ENCODE data around the gene KIF5C. TPM values are rescaled to one million over a fixed set of nuclear protein-coding genes. Genes with fewer than 3 reads are reported as not detected.

The KIF5C gene
- total and polyA plus RNA-seq, 7 donors, result 0.22 to 1.1 (median 0.59) TPM

GRCh38 chr2:149005471-149006077 is 130.5 kb downstream of the KIF5C start:
- Histone ChIP-seq H3K9me3 (no peaks in the 10 kb centered on the region), H3K27me3 (ENCODE audit: insufficient read depth in 3 of 3, low read length in 2 of 3) (peaks cover 0 to 16% (median 0%) of the 10 kb centered on the region in 3 donors), H3K4me1 (no peaks in the 10 kb centered on the region), H3K4me3 (no peak overlapping the region), H3K27ac (no peak overlapping the region), H3K36me3 (ENCODE audit: insufficient read depth in 1 of 2, low read depth in 1 of 2) (no peaks in the 10 kb centered on the region)
- intact Hi-C loops (cut with DNase I), result no loop called here
- 54 to 58% (median 56%) methylated on average over 6 of the region's 6 CpGs for WGBS, 3 donors
- ATAC-seq (no peak), DNase-seq (no peak)
- no peak for TF ChIP-seq CTCF (IDR thresholded peaks at IDR 0.05)

GRCh38 chr2:149006883-149007543 is 132.0 kb downstream of the KIF5C start:
- no peaks in the 10 kb centered on the region for H3K36me3 ChIP-seq (ENCODE audit: insufficient read depth in 1 of 2, low read depth in 1 of 2)
- no peak for TF ChIP-seq CTCF (IDR thresholded peaks at IDR 0.05)
- H3K4me3 ChIP-seq, result no peak overlapping the region
- peaks cover 0 to 7% (median 0%) of the 10 kb centered on the region in 3 donors for H3K27me3 ChIP-seq (ENCODE audit: insufficient read depth in 3 of 3, low read length in 2 of 3)
- no peaks in the 10 kb centered on the region for H3K4me1 ChIP-seq
- H3K9me3 ChIP-seq, result no peaks in the 10 kb centered on the region
- DNase-seq, result no peak
- intact Hi-C loops (cut with DNase I), result no loop called here
- 76 to 79% (median 77%) methylated on average over 4 of the region's 4 CpGs for WGBS, 3 donors
- no peak for ATAC-seq
- H3K27ac ChIP-seq, result no peak overlapping the region

- H3K4me3 ChIP-seq, result no peak overlapping the region
- no peaks in the 10 kb centered on the region for H3K36me3 ChIP-seq (ENCODE audit: insufficient read depth in 1 of 2, low read depth in 1 of 2)
- no peak for DNase-seq
- intact Hi-C loops (cut with DNase I), result no loop called here
- 83 to 93% (median 85%) methylated on average over 7 of the region's 7 CpGs for WGBS, 3 donors
- TF ChIP-seq CTCF (IDR thresholded peaks at IDR 0.05), result no peak
- ATAC-seq, result no peak
- H3K27ac ChIP-seq, result no peak overlapping the region
- H3K27me3 ChIP-seq (ENCODE audit: insufficient read depth in 3 of 3, low read length in 2 of 3), result peaks cover 0 to 7% (median 0%) of the 10 kb centered on the region in 3 donors
- no peaks in the 10 kb centered on the region for H3K9me3 ChIP-seq
- no peaks in the 10 kb centered on the region for H3K4me1 ChIP-seq
Measured at GRCh38 chr2:149008381-149008780, 133.4 kb downstream of the KIF5C start.

GRCh38 chr2:149009576-149010461 is 134.8 kb downstream of the KIF5C start:
- Histone ChIP-seq H3K36me3 (ENCODE audit: insufficient read depth in 1 of 2, low read depth in 1 of 2) (no peaks in the 10 kb centered on the region), H3K27ac (no peak overlapping the region), H3K27me3 (ENCODE audit: insufficient read depth in 3 of 3, low read length in 2 of 3) (peaks cover 0 to 7% (median 0%) of the 10 kb centered on the region in 3 donors), H3K9me3 (no peaks in the 10 kb centered on the region), H3K4me3 (no peak overlapping the region), H3K4me1 (no peaks in the 10 kb centered on the region)
- intact Hi-C loops (cut with DNase I), result no loop called here
- no peak for ATAC-seq
- WGBS, 3 donors, result 93 to 94% (median 93%) methylated on average over 31 of the region's 31 CpGs
- DNase-seq, result no peak
- no peak for TF ChIP-seq CTCF (IDR thresholded peaks at IDR 0.05)

Data from psoas muscle (tissue), 8 donors.